SW 1271 (cell line): ENCODE data around the gene STXBP6.

Source experiments
- DNase-seq, 2 experiments: peaks; one replicate each; lab custom pipeline; 2025; lab: John Stamatoyannopoulos, UW

The STXBP6 gene

DNA sequence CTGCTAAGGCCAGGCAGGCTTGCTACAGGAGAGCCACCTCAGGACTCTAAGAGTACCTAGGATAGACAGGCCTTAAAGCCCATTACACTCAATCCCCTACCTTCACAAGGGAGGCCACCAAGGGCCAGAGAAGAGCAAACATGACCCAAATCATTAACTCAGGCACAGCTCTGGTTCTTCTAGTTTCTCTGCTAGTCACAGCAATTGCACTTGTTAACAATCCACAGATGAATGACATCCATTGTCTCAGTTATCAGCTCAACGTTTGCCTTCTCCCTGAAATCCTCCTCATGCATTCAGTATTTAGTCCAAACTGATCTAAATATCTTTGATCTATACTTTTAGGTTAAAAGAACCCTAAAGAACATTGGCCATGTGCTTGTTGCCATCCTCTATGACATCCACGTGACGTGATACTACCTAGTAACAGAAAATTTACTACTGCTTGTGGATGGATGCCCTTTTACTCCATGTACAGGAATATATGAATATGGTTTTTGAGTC is 164.5 kb downstream of the STXBP6 start:
- no peak for DNase-seq

GRCh38 chr14:24883576-24883975 is 166.4 kb downstream of the STXBP6 start:
- no peak for DNase-seq

- DNase-seq: no peak
Observed at GRCh38 chr14:24881116-24881893, 168.6 kb downstream of the STXBP6 start.

DNA sequence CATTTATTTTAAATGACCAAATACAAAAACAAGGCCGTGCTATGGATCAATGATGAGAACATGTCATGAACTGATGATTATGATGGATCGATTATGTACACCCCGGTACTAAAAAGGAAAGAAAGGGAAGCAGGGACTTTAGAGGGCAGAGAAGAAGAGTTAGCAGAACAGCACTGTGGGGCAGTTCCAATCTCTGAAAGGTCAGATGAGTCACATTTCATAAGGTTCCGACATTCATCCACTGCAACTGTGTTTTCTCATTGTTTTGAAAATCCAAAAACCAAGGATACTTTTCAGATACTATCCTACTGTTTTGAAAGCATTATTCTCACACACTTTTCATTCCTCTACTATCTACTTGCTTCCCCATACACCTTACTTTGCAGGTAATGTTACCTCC is 169.3 kb downstream of the STXBP6 start:
- no peak for DNase-seq

DNA sequence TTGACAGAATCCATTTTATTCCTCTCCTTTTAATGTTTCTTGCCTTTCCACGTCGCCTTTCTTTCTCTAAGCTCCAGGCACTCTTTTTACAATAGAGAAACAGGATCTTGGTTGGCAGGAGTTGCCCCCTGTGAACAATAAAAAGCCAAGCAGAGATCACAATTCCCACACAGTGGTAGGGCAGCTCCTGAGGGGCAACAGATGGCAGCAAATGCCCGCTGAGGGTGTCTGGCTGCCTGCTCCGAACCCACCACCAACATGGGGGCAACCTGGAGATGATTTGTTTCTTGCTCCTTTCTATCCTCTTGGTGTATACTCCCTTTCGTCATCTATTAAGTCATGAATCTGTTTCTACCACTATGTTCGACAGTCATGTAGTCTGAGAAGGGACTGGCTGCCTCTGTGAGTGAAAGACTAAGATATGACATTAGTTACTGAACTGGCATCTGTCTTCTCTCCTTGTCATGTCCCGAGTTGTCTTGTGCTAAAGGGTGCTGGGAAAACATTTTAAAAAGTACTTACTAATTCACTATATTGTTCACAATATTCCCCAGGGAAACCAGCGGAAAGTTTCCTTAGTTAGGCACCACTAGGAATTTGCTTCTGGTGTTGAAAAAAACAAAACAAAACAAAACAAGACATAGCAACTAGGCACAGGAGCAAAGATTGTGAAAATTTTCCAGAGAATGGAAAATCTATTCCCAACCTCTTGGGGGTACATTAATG is 170.1 kb downstream of the STXBP6 start:
- DNase-seq: no peak

DNA sequence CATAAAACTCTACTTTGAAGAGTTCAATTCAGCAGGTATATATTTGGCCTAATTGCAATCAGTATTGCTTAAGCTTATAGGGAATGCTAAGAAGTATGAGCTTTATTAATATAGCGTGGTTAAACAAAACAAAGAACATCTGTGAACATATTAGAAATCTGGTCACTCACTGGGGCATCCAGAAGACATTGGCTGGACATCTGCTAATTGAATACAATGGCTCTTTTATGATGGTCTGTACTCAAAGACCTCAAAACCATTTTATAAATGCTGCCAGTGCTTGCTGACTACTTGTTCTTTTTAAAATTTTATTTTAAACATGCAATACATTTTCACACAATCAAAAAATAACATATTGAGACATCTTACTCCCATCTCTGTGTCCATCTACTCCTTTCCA is 173.0 kb downstream of the STXBP6 start:
- no peak for DNase-seq

DNA sequence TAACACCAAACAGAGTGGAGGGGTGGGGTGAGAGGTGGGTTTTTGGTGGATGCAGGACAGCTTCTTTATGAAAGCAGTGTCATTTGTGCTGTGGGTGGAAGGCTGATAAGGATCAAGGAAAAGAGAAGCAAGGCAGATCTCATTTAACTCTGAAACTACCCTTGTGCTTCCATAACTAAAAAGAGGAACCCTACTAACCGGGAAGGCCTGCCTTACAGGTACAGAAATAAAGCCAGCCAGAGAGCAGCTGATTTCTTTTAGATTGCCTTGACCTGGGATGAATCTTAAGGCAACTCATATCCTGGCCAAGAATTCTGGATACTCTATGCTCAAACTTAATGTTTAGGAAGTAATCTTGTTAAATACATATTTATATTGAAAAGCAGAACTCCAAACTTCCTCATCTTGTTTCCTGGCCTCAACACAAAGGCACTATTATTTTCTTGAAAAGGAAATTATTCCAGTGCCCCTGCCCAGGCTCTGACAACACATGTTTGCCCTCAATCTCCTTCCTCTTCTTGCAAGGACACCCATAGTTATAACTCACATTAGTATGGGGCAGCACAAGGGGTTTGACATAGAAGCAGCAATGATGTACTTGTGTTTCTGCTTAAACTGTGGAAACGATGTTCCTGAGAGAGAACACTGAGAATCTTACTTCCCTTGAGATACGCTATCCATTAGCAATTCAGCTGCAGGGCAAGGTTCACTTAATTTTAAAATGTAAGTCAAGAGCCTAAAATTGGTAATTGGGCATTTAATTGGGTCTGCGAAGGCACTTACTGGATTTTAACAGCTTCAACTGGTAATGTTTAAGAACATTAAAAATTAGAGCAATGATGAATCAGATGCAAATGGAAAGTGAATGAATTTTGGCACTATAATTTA is 173.7 kb downstream of the STXBP6 start:
- no peak for DNase-seq

GRCh38 chr14:24875203-24875838 is 174.6 kb downstream of the STXBP6 start:
- no peak for DNase-seq

- no peak for DNase-seq
Observed at GRCh38 chr14:24874514-24875202, 175.3 kb downstream of the STXBP6 start.

DNA sequence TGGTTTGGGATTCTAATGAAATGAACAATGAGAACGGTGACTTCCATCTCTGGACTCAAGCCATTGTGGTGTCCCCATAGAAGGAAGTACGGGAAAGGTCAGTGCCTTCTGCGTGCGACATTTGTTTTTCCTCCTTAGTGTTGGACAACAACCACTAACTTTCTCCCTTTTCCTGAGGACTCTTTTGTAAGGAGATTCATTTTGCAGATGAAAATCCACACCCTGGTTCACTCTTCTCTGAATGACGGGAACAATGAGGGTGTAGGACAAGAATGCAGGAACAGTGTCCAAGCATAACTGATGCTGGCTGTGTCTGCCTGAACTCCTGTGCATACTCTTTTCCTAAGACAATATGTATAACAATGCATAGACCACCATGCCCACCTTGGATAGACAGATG is 176.4 kb downstream of the STXBP6 start:
- DNase-seq: no peak

DNA sequence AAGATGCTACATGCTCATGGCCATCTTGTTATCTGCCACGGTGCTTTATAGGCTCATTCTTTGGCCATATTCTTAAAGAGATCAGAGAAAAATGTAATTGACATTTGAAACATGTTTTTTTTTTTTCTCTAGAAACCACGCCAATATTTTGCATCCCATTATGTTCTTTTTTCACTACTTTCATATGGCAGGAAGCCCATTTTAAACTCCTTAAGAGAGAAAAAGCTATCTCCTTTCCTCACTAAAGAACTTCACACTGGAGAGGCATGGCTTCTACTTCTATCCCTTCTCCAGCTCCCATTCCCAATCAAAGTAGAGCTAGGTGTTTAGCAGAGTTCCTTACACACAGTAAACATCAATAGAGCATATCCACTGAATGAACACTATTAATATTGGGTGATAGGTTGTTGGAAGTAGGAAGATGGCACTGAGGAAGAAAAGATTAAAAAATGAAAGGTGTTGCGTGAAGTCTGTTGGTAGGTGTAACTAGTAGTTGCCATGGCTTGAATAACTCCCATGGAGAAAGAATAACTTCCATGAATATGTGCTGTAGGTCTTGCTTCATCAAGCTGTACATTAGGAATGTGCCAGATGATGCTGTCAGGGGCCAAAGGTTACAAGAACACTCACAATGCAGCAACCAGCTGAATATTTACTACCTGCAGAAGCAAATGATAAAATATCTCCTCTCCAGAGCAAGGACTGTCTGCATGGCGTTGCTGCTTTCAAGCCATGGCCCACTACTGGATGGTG is 178.8 kb downstream of the STXBP6 start:
- DNase-seq: no peak

DNA sequence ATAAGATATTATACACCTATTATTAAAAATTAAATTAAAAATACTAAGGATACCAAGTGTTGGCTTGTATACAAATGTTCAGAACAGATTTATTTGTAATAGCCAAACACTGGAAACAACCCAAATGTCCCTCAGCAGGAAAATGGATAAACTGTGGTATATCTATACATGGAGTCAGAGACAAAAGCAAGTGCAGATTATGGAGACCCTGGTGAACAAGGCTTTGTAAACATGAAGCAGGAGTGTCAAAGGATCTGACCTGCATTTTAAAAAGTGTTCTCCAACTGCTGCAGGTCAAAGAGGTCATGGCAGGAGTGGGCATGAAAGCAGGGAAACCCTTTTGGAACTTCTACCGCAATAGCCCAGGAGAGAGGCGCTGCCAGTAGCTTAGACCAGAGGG is 181.6 kb downstream of the STXBP6 start:
- no peak for DNase-seq

DNA sequence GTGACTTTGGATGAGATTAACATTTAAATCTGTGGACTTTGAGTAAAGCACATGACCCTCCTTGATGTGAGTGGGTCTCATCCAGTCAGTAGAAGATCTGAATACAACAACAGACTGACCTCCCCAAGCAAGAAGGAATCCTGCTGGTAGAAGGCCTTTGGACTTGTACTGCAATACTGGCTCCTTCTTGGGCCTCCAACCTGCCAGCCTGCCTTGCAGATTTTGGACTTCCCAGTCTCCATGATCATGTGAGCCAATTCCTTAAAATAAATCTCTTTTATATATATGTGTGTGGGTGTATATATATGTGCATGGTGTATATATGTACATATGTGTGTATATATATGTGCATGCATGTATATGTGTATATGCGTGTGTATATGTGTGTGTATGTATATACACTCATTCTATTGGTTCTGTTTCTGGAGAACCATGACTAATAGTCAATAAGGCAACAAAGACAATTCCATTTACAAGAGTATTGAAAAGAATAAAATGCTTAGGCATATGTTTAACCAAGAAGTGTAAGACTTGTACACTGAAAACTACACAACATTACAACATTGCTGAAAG is 183.8 kb downstream of the STXBP6 start:
- DNase-seq: no peak

GRCh38 chr14:24863968-24864684 is 185.8 kb downstream of the STXBP6 start:
- no peak for DNase-seq

DNA sequence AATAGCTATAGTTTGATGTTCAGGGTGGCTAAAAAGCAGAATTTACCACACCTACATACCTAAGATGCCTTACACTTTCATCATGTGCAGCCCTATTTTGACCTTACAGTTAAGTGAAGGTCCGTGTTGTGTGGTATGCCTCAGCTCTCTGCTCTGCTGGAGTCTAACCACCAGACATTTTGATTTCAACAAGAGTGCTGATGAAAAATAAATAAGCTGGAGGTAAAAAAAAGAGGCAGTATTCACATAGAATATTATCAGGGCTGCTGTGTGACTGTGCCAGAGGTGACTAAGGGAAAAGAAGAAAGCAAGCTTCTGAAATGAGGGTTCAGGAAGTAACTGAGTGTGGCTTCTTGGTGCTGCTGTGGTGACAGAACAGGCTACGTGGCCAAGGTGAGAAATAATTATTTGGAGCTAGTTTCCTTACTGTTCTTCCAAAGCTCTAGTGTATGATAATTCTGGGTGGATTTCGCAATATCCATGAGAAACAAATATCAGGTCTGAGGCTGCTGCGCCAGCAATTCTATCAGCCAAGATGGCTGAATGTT is 188.8 kb downstream of the STXBP6 start:
- DNase-seq: peak in 1 of 2 experiments; percentile 33

- DNase-seq: no peak
Observed at GRCh38 chr14:24859559-24859958, 190.4 kb downstream of the STXBP6 start.

- DNase-seq: no peak
Observed at GRCh38 chr14:24858684-24859083, 191.3 kb downstream of the STXBP6 start.

- DNase-seq: no peak
Observed at GRCh38 chr14:24858052-24858451, 191.9 kb downstream of the STXBP6 start.

GRCh38 chr14:24857277-24857676 is 192.7 kb downstream of the STXBP6 start:
- no peak for DNase-seq
